Thyroid gland (tissue), 4 donors: ENCODE results near the gene HSF2BP.

Source experiments
- POLR2A ChIP-seq, 2 donors: fragments of 450-650 bp; IDR thresholded peaks; one replicate each; pipeline ENCODE4 v1.6.1; 2017; ENCODE audit warnings: antibody characterized with exemption in 2 of 2, mild to moderate bottlenecking in 2 of 2, moderate library complexity in 1 of 2
- TF ChIP-seq, protein P1 (sequence below), 6 experiments: fragments of 200-600 bp in 3 of 6; fragments of 450-650 bp in 3 of 6; sonication (generic) in 3 of 6; IDR thresholded peaks; one replicate each; pipeline ENCODE4 v1.5.1; 2016 to 2019; ENCODE audit warnings: antibody characterized with exemption in 6 of 6, mild to moderate bottlenecking in 2 of 6, inconsistent platforms in 1 of 6, moderate library complexity in 1 of 6

DNA sequence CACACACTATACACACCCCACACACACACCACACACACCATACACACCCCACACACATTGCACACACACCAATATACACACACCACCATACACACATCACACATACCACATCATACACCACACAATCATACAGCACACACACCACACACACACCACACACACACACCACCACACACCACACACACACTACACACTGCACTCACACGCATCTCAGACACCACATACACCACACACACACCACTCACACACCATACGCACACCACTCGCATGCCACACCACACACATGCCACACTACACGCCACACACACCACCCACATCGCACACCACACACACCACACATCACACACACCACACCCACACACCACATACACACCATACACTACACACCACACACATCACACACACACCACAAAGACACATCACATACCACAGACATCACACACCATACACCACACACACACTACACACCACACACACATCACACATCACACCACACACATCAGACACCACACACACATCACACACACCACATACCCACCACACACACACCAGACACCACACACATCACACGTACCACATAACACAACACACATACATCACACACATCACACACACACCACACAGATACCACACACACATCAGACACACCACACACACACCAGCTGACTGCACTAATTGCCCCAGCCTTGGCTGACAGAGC is 54.6 kb downstream of the HSF2BP start:
- TF ChIP-seq, protein P1, sequence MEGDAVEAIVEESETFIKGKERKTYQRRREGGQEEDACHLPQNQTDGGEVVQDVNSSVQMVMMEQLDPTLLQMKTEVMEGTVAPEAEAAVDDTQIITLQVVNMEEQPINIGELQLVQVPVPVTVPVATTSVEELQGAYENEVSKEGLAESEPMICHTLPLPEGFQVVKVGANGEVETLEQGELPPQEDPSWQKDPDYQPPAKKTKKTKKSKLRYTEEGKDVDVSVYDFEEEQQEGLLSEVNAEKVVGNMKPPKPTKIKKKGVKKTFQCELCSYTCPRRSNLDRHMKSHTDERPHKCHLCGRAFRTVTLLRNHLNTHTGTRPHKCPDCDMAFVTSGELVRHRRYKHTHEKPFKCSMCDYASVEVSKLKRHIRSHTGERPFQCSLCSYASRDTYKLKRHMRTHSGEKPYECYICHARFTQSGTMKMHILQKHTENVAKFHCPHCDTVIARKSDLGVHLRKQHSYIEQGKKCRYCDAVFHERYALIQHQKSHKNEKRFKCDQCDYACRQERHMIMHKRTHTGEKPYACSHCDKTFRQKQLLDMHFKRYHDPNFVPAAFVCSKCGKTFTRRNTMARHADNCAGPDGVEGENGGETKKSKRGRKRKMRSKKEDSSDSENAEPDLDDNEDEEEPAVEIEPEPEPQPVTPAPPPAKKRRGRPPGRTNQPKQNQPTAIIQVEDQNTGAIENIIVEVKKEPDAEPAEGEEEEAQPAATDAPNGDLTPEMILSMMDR (IDR thresholded peaks at IDR 0.05): no peak
- no peak for TF ChIP-seq POLR2A (IDR thresholded peaks at IDR 0.05)
